HepG2 (cell line): ENCODE measurements around the gene MPP3. TPM values are rescaled to one million over a fixed set of nuclear protein-coding genes. Genes with fewer than 3 reads are reported as not detected.

ENCODE experiments used
- HNF4G ChIP-seq, 2 experiments: sonication (generic) in 1 of 2; formaldehyde crosslinking in 1 of 2; IDR thresholded peaks; 2 replicates each; pipeline versions ENCODE4 v1.4.0 to v1.6.1; 2011 to 2020; ENCODE audit warnings: borderline replicate concordance in 2 of 2, low read depth in 2 of 2, mild to moderate bottlenecking in 2 of 2, low read length in 1 of 2, missing genetic modification reagents in 1 of 2, moderate library complexity in 1 of 2
- KDM2A ChIP-seq: sonication (generic); formaldehyde crosslinking; IDR thresholded peaks from 2 replicates; pipeline ENCODE4 v1.4.0; 2020; ENCODE audit warnings: low read depth, missing genetic modification reagents, borderline replicate concordance
- NCOA2 ChIP-seq: sonication (generic); formaldehyde crosslinking; IDR thresholded peaks from 2 replicates; pipeline ENCODE4 v1.8.0; 2022; ENCODE audit warnings: inconsistent platforms
- NFKB2 ChIP-seq: sonication (generic); formaldehyde crosslinking; IDR thresholded peaks from 2 replicates; pipeline ENCODE4 v1.4.0; 2020; ENCODE audit warnings: missing genetic modification reagents, borderline replicate concordance
- PAXIP1 ChIP-seq: sonication (generic); formaldehyde crosslinking; conservative IDR thresholded peaks from 2 replicates; pipeline ENCODE4 v1.4.0; 2020; ENCODE audit warnings: mild to moderate bottlenecking, missing genetic modification reagents, moderate library complexity
- RAD21 ChIP-seq: fragments of 450-650 bp; formaldehyde crosslinking; IDR thresholded peaks from 2 replicates; pipeline ENCODE4 v1.5.0; 2020; ENCODE audit warnings: mild to moderate bottlenecking
- RBM22 ChIP-seq: fragments of 200-400 bp; formaldehyde crosslinking; optimal IDR thresholded peaks from 2 replicates; pipeline ENCODE3; 2017; ENCODE audit warnings: mild to moderate bottlenecking, low read length, moderate library complexity
- SALL1 ChIP-seq: sonication (generic); formaldehyde crosslinking; IDR thresholded peaks from 2 replicates; pipeline ENCODE4 v1.8.0; 2022; ENCODE audit warnings: mild to moderate bottlenecking, missing genetic modification reagents
- SKI ChIP-seq: fragments of 450-650 bp; IDR thresholded peaks from one replicate; pipeline ENCODE4 v1.6.1; 2018; ENCODE audit warnings: mild to moderate bottlenecking; ENCODE audit not compliant: partially characterized antibody
- SNAPC5 ChIP-seq: sonication (generic); formaldehyde crosslinking; IDR thresholded peaks from 2 replicates; pipeline ENCODE4 v1.8.1; 2023; ENCODE audit warnings: mild to moderate bottlenecking, missing genetic modification reagents, borderline replicate concordance
- SP4 ChIP-seq: sonication (generic); formaldehyde crosslinking; IDR thresholded peaks from 2 replicates; pipeline ENCODE4 v1.8.1; 2023; ENCODE audit warnings: mild to moderate bottlenecking, missing genetic modification reagents
- ZBTB33 ChIP-seq: sonication (generic); formaldehyde crosslinking; IDR thresholded peaks from 2 replicates; pipeline ENCODE4 v1.4.0; 2020; ENCODE audit warnings: missing genetic modification reagents
- ZBTB7B ChIP-seq: sonication (generic); formaldehyde crosslinking; IDR thresholded peaks from 2 replicates; pipeline ENCODE4 v1.4.0; 2020; ENCODE audit warnings: missing genetic modification reagents
- ZFY ChIP-seq: sonication (generic); formaldehyde crosslinking; IDR thresholded peaks from 2 replicates; pipeline ENCODE4 v1.4.0; 2020; ENCODE audit warnings: missing genetic modification reagents
- ZGPAT ChIP-seq: IDR thresholded peaks from 2 replicates; pipeline ENCODE4 v1.6.1; 2016; ENCODE audit warnings: mild to moderate bottlenecking
- ZIK1 ChIP-seq: sonication (generic); formaldehyde crosslinking; IDR thresholded peaks from 2 replicates; pipeline ENCODE4 v1.5.0; 2020; ENCODE audit warnings: mild to moderate bottlenecking, low read depth, missing genetic modification reagents, borderline replicate concordance
- ZNF513 ChIP-seq: sonication (generic); formaldehyde crosslinking; conservative IDR thresholded peaks from 2 replicates; pipeline ENCODE4 v1.5.0; 2020; ENCODE audit warnings: missing genetic modification reagents
- polyA plus RNA-seq, 8 experiments: library from polyadenylated mRNA; depleted of rRNA in 3 of 8; stranded (reverse) in 7 of 8; unstranded in 1 of 8; fragments of >200 nt; fragmentation: Illumina TruSeq in 4 of 8; extraction: Trizol in 4 of 8; gene quantifications; 2 replicates each; pipeline versions ENCODE4 v1.2.1 to v1.2.3, GENCODE V29; 2011 to 2016; ENCODE audit warnings: low read depth in 4 of 8, missing spikeins in 1 of 8, mixed read lengths in 1 of 8; ENCODE audit not compliant: insufficient read depth in 1 of 8
- total RNA-seq, 5 experiments: library from RNA; depleted of rRNA; stranded (reverse); fragments of >200 nt; fragmentation: Illumina TruSeq; extraction: Trizol; gene quantifications; 2 replicates each; pipeline ENCODE4 v1.2.3, GENCODE V29; 2016; ENCODE audit warnings: low read depth in 1 of 5

MPP3 gene
- total and polyA plus RNA-seq, 2 of the 13 experiments (the other 11 are each of a cell fraction or from before 2014, with no cell fraction given): 0.91 to 1.8 TPM

DNA sequence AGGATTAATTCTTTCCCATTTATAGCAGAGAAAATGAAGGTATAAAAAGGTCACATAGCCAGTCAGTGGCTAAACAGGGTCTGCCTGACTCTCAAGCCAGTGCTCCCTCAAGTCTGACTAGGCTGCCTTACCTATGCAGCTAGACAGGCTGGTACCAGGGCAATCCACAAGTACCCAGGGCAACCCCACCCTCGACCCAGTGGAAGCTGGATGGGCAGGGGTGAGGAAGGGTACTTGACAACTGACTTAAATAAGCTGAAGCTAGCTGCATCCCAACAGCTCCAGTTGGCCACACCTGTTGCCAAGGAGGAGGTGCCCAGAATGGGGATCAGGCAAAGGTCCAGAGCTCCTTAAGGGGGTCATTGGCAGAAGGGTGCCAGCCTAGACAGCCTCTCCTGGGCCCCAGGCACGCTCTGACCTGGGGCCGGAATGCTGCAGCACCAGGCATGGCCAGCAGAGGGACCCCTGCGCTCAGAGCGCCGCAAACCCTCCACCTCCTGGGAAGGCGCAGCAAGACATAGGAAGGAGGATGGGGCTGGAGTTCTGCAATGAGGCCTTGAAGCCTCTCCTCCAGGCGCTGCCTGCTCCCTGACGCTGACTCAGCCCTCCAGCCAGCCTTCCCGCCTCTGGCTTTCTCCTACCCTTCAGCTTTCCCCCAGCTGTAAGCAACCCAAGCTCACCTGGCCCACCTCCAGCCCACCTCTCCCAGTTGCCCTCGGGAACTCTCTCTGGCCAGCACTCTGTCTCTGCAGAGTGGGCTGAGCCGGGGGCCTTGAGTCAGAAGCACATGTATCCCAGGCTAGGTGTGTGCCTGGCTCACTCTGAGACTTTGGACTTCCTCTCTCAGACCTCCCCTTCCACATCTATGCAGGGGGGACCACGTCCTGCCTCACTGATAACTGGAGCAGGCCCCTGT lies 45.6 kb upstream of the MPP3 start (continued):
- peak; percentile 82 for TF ChIP-seq RAD21 (CRISPR knock-in tag)
- TF ChIP-seq SALL1 (CRISPR knock-in tag): peak; percentile 45; the same call in 1 of the 2 replicates
- no peak for TF ChIP-seq RBM22
- TF ChIP-seq SNAPC5 (CRISPR knock-in tag): 0 out of 2 replicates have a peak, but pooled peaks have one; percentile 29
- TF ChIP-seq ZBTB33: 0 out of 2 replicates have a peak, but pooled peaks have one; percentile 4
- TF ChIP-seq HNF4G (IDR thresholded peaks at IDR 0.05; ENCODE audit: borderline replicate concordance, low read depth, low read length): no peak
- TF ChIP-seq HNF4G (CRISPR knock-in tag; IDR thresholded peaks at IDR 0.05; ENCODE audit: borderline replicate concordance, low read depth): peak; percentile 21; the same call in 1 of the 2 replicates
- 0 out of 2 replicates have a peak, but pooled peaks have one; percentile 36 for TF ChIP-seq ZBTB7B (CRISPR knock-in tag)
- no peak for TF ChIP-seq PAXIP1
- no peak for TF ChIP-seq NCOA2
- peak; percentile 23; the same call in 1 of the 2 replicates for TF ChIP-seq NFKB2 (CRISPR knock-in tag)
- TF ChIP-seq ZFY: peak; percentile 1; the same call in 1 of the 2 replicates
- peak; percentile 71; the same call in 1 of the 2 replicates for TF ChIP-seq SP4 (CRISPR knock-in tag)
- 0 out of 2 replicates have a peak, but pooled peaks have one; percentile 55 for TF ChIP-seq ZIK1
- 0 out of 2 replicates have a peak, but pooled peaks have one; percentile 31 for TF ChIP-seq ZGPAT
- TF ChIP-seq ZNF513 (CRISPR knock-in tag): 0 out of 2 replicates have a peak, but pooled peaks have one; percentile 50
- TF ChIP-seq SKI: no peak
- TF ChIP-seq KDM2A (CRISPR knock-in tag): peak; percentile 57; the same call in 1 of the 2 replicates
